Esophagus muscularis mucosa (tissue), 4 donors: ENCODE data around the gene EPS8L3. TPM values are rescaled to one million over a fixed set of nuclear protein-coding genes. Genes with fewer than 3 reads are reported as not detected.

Experiments used
- DNase-seq: peaks from one replicate; pipeline ENCODE4 v3.0.0-alpha.2; 2017; ENCODE audit errors: extremely low spot score
- H3K27ac ChIP-seq, 4 donors: fragments of 200-600 bp; sonication (generic); replicated peaks in 1 of 4; 1 replicate in 3 of 4; 2 replicates in 1 of 4; pipeline ENCODE4 v1.5.1; 2016 to 2019; ENCODE audit warnings: mild to moderate bottlenecking in 1 of 4
- H3K27me3 ChIP-seq, 4 donors: fragments of 200-600 bp; sonication (generic); one replicate each; pipeline versions ENCODE4 v1.5.1 to v1.6.0; 2016 to 2019
- H3K36me3 ChIP-seq, 4 donors: fragments of 200-600 bp; sonication (generic); one replicate each; pipeline ENCODE4 v1.5.1; 2016 to 2019
- H3K4me1 ChIP-seq, 4 donors: fragments of 200-600 bp; sonication (generic); one replicate each; pipeline ENCODE4 v1.5.1; 2016 to 2019
- H3K4me3 ChIP-seq, 4 donors: fragments of 200-600 bp; sonication (generic); 1 replicate in 2 of 4; 2 replicates in 2 of 4; pipeline ENCODE4 v1.5.1; 2016 to 2019; ENCODE audit warnings: mild to moderate bottlenecking in 4 of 4, moderate library complexity in 1 of 4
- H3K9me3 ChIP-seq, 4 donors: fragments of 200-600 bp; sonication (generic); 1 replicate in 3 of 4; 2 replicates in 1 of 4; pipeline ENCODE4 v1.5.1; 2016 to 2019
- CTCF ChIP-seq, 3 experiments: fragments of 200-600 bp in 2 of 3; fragments of 450-650 bp in 1 of 3; sonication (generic) in 2 of 3; IDR thresholded peaks; one replicate each; pipeline ENCODE4 v1.5.1; 2017 to 2019; ENCODE audit warnings: antibody characterized with exemption in 3 of 3, mild to moderate bottlenecking in 2 of 3, moderate library complexity in 1 of 3
- EP300 ChIP-seq: sonication (generic); formaldehyde crosslinking; IDR thresholded peaks from one replicate; pipeline ENCODE4 v1.6.1; 2017; ENCODE audit warnings: antibody characterized with exemption
- POLR2A ChIP-seq: fragments of 450-650 bp; IDR thresholded peaks from one replicate; pipeline ENCODE4 v1.6.1; 2017; ENCODE audit warnings: antibody characterized with exemption, moderate library complexity, mild to moderate bottlenecking, low read depth
- POLR2AphosphoS5 ChIP-seq, 2 donors: sonication (generic); formaldehyde crosslinking; IDR thresholded peaks; one replicate each; pipeline ENCODE4 v1.6.1; 2017; ENCODE audit warnings: antibody characterized with exemption in 2 of 2
- WGBS: methylation state at CpG from one replicate; pipeline ENCODE4 v1.1.5; 2018; 5-methylcytosine and 5-hydroxymethylcytosine counted together
- intact Hi-C: fragments of 100-400 bp; cut with DNase I; formaldehyde crosslinking; loops from one replicate; pipeline ENCODE4 v1.15.1; 2023
- total RNA-seq, 4 donors: library from RNA; depleted of rRNA; stranded (reverse); fragments of >200 nt; gene quantifications; one replicate each; pipeline versions ENCODE4 v1.1.0 to v1.2.1, GENCODE V29; 2016

The EPS8L3 gene
- total RNA-seq, 4 donors from 2014 or later, result 0.52 TPM; not detected in 3

DNA sequence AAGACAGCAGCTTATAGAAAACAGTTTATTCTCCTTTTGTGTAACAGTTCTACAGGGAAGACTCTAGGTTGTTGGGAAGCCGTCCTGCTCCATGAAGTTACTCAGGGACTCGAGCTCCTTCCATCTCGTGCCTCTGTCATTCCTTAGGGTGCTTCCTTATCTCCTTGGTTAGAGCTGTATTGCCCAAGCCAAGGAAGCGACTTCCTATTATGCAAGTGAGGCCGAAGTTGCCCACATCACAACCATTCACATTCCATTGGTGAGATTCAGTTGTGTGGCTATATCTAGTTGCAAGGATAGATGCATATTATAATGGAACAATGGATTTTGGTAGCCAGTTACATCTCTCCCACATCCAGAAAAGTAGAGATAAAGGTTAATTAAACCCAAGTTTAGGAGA lies 42.7 kb downstream of the EPS8L3 start:
- no peaks in the 10 kb centered on the region for H3K36me3 ChIP-seq
- 82% methylated on average over 5 of the region's 5 CpGs for WGBS
- TF ChIP-seq POLR2A, result no peak
- no peak for TF ChIP-seq EP300
- TF ChIP-seq POLR2AphosphoS5 (IDR thresholded peaks at IDR 0.05), result no peak
- no peak for TF ChIP-seq CTCF (IDR thresholded peaks at IDR 0.05)
- no peak overlapping the region for H3K4me3 ChIP-seq
- DNase-seq, result no peak
- no peaks in the 10 kb centered on the region for H3K27me3 ChIP-seq
- intact Hi-C loops, result no loop called here
- no peaks in the 10 kb centered on the region for H3K9me3 ChIP-seq
- no peak overlapping the region for H3K27ac ChIP-seq
- peaks cover 0 to 16% (median 6%) of the 10 kb centered on the region in 4 donors for H3K4me1 ChIP-seq

DNA sequence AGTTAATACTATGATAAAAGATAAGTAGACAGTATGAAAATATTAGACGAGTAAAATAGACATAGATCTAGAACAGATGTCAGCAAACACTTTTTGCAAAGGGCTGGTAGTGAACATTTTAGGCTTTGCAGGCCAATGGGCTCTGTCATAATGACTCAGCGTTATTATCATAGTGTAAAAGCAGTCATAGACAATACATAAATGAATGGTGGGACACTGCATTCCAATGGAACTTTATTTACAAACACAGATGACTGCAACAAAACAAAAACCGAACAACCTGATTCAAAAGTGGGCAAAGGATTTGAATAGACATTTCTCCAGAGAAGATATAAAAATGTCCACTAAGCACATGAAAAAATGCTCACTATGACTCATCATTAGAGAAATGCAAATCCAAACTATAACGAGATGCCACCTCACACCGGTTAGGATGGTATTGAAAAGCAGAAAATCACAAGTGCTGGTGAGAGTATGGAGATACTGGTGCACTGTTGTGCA lies 44.3 kb downstream of the EPS8L3 start:
- Histone ChIP-seq H3K27ac (no peak overlapping the region), H3K4me3 (no peak overlapping the region), H3K9me3 (no peaks in the 10 kb centered on the region), H3K4me1 (peaks cover 0 to 17% (median 8%) of the 10 kb centered on the region in 4 donors), H3K36me3 (no peaks in the 10 kb centered on the region), H3K27me3 (no peaks in the 10 kb centered on the region)
- intact Hi-C loops, result no loop called here
- WGBS, result 73% methylated on average over 5 of the region's 5 CpGs
- peak; percentile 64 for DNase-seq
- TF ChIP-seq POLR2AphosphoS5 (IDR thresholded peaks at IDR 0.05), result no peak

GRCh38 chr1:109718495-109718894 lies 45.2 kb downstream of the EPS8L3 start:
- TF ChIP-seq EP300, result no peak
- TF ChIP-seq CTCF (IDR thresholded peaks at IDR 0.05), result no peak
- no peak for TF ChIP-seq POLR2AphosphoS5 (IDR thresholded peaks at IDR 0.05)
- no peak for TF ChIP-seq POLR2A
- Histone ChIP-seq H3K27me3 (no peaks in the 10 kb centered on the region), H3K4me1 (peaks cover 0 to 17% (median 9%) of the 10 kb centered on the region in 4 donors), H3K4me3 (no peak overlapping the region), H3K9me3 (no peaks in the 10 kb centered on the region), H3K27ac (no peak overlapping the region), H3K36me3 (no peaks in the 10 kb centered on the region)
- intact Hi-C loops, result no loop called here
- DNase-seq, result peak; percentile 57
- 91% methylated on average over 2 of the region's 2 CpGs for WGBS

- peaks cover 0 to 1% (median 0%) of the 10 kb centered on the region in 4 donors for H3K27me3 ChIP-seq
- H3K9me3 ChIP-seq, result no peaks in the 10 kb centered on the region
- H3K27ac ChIP-seq, result no peak overlapping the region
- no peak for TF ChIP-seq POLR2A
- no peak for TF ChIP-seq POLR2AphosphoS5 (IDR thresholded peaks at IDR 0.05)
- no peak for TF ChIP-seq CTCF (IDR thresholded peaks at IDR 0.05)
- no peak overlapping the region for H3K4me3 ChIP-seq
- intact Hi-C loops, result no loop called here
- H3K4me1 ChIP-seq, result peaks cover 0 to 17% (median 8%) of the 10 kb centered on the region in 4 donors
- peak; percentile 50 for DNase-seq
- no peaks in the 10 kb centered on the region for H3K36me3 ChIP-seq
- 90% methylated on average over 5 of the region's 5 CpGs for WGBS
Measured at GRCh38 chr1:109717729-109718128, 46.0 kb downstream of the EPS8L3 start.

- Histone ChIP-seq H3K4me1 (peaks cover 0 to 17% (median 8%) of the 10 kb centered on the region in 4 donors), H3K4me3 (no peak overlapping the region), H3K36me3 (no peaks in the 10 kb centered on the region), H3K27me3 (peaks cover 0 to 6% (median 0%) of the 10 kb centered on the region in 4 donors), H3K9me3 (no peaks in the 10 kb centered on the region), H3K27ac (peak overlapping the region in 1 of 4 donors; percentile 44)
- 82% methylated on average over 3 of the region's 3 CpGs for WGBS
- DNase-seq, result peak; percentile 81
- TF ChIP-seq POLR2AphosphoS5 (IDR thresholded peaks at IDR 0.05) (no peak), CTCF (IDR thresholded peaks at IDR 0.05) (no peak), EP300 (no peak), POLR2A (no peak)
- intact Hi-C loops, result no loop called here
Measured at GRCh38 chr1:109716570-109717090, 47.1 kb downstream of the EPS8L3 start.
